ENCODE results near the gene BOD1L2. TPM values are rescaled to one million over a fixed set of nuclear protein-coding genes. Genes with fewer than 3 reads are reported as not detected.

BOD1L2 gene
- total and polyA plus RNA-seq, 2 of the 13 experiments (the other 11 are each of a cell fraction or from before 2014, with no cell fraction given), result not detected

- no peak overlapping the region for H3K4me3 ChIP-seq (replicated peaks in 1 of 3; ENCODE audit: insufficient read depth in 1 of 3, low read depth in 2 of 3, low read length in 3 of 3)
- no peaks in the 10 kb centered on the region for H3K79me2 ChIP-seq (ENCODE audit: insufficient read depth, low read length)
- peaks cover 21% of the 10 kb centered on the region for H3K9me3 ChIP-seq (ENCODE audit: low read length)
- no peak for TF ChIP-seq ZNF232 (CRISPR knock-in tag; IDR thresholded peaks at IDR 0.05; ENCODE audit: borderline replicate concordance)
- no peak for TF ChIP-seq SIX1 (CRISPR knock-in tag; IDR thresholded peaks at IDR 0.05; ENCODE audit: borderline replicate concordance)
- TF ChIP-seq MTF2 (CRISPR knock-in tag; IDR thresholded peaks at IDR 0.05; ENCODE audit: borderline replicate concordance), result no peak
- TF ChIP-seq, protein P1, sequence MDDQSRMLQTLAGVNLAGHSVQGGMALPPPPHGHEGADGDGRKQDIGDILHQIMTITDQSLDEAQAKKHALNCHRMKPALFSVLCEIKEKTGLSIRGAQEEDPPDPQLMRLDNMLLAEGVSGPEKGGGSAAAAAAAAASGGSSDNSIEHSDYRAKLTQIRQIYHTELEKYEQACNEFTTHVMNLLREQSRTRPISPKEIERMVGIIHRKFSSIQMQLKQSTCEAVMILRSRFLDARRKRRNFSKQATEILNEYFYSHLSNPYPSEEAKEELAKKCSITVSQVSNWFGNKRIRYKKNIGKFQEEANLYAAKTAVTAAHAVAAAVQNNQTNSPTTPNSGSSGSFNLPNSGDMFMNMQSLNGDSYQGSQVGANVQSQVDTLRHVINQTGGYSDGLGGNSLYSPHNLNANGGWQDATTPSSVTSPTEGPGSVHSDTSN (CRISPR knock-in tag; IDR thresholded peaks at IDR 0.05; ENCODE audit: borderline replicate concordance), result no peak
- no TSS peak for BruUV-seq (replicated peaks)
- CTCF ChIA-PET (ENCODE audit: low intra/inter-chr PET ratio, low total read pairs), result no interaction called here
- in situ Hi-C loops (cut with HindIII; ENCODE audit: extremely low pct_ligation_motif_present, low pct_unique_long_range_greater_than_20kb) (no loop called here), intact Hi-C loops (cut with micrococcal nuclease; ENCODE audit: unreplicated experiment) (no loop called here)
- DNase-seq (ENCODE audit: low spot score), result no peak
- no peak for ATAC-seq
- no peak overlapping the region for H3K9ac ChIP-seq (ENCODE audit: insufficient read depth, low read depth, low read length)
- H3K27ac ChIP-seq (ENCODE audit: extremely low read length, insufficient read depth, low read length), result no peak overlapping the region
- H3K4me1 ChIP-seq (ENCODE audit: insufficient read depth, low read length), result no peaks in the 10 kb centered on the region
- no peak for FAIRE-seq
- H3K36me3 ChIP-seq (replicated peaks in 1 of 2; ENCODE audit: control insufficient read depth in 1 of 2, insufficient read depth in 2 of 2, low read length in 2 of 2), result no peaks in the 10 kb centered on the region
- POLR2A ChIA-PET, result no interaction called here
- no peak overlapping the region for H3K4me2 ChIP-seq (ENCODE audit: low read depth, low read length)
- WGBS (ENCODE audit: low lambda C conversion rate), result 4% methylated on average over 1 of the region's 1 CpG
- no peaks in the 10 kb centered on the region for H3K27me3 ChIP-seq (ENCODE audit: control insufficient read depth in 1 of 2, insufficient read depth in 2 of 2, low read length in 2 of 2)
- H4K20me1 ChIP-seq (ENCODE audit: insufficient read depth, low read length), result no peaks in the 10 kb centered on the region
- H2AFZ ChIP-seq (ENCODE audit: low read length), result no peak overlapping the region
These were observed 43.1 kb downstream of the BOD1L2 start for GRCh38 chr18:57190026-57190425.

GRCh38 chr18:57194070-57194469 is 47.2 kb downstream of the BOD1L2 start:
- POLR2A ChIA-PET, result no interaction called here
- no peak for ATAC-seq
- no peak for TF ChIP-seq ZNF124 (CRISPR knock-in tag; IDR thresholded peaks at IDR 0.05)
- no peak for TF ChIP-seq ETS1 (CRISPR knock-in tag; IDR thresholded peaks at IDR 0.05)
- TF ChIP-seq RFXAP (CRISPR knock-in tag; IDR thresholded peaks at IDR 0.05; ENCODE audit: borderline replicate concordance), result no peak
- TF ChIP-seq ZNF501 (CRISPR knock-in tag; IDR thresholded peaks at IDR 0.05), result no peak
- no peak for TF ChIP-seq SRF (IDR thresholded peaks at IDR 0.05; ENCODE audit: low read depth, low read length)
- TF ChIP-seq NAIF1 (CRISPR knock-in tag; IDR thresholded peaks at IDR 0.05; ENCODE audit: borderline replicate concordance), result no peak
- no peak for TF ChIP-seq ZNF552 (CRISPR knock-in tag; IDR thresholded peaks at IDR 0.05; ENCODE audit: borderline replicate concordance)
- TF ChIP-seq YY1 (IDR thresholded peaks at IDR 0.05; ENCODE audit: insufficient read depth, insufficient replicate concordance, low read depth, low read length), result no peak
- TF ChIP-seq ZNF143 (CRISPR knock-in tag; IDR thresholded peaks at IDR 0.05), result no peak
- TF ChIP-seq ZNF232 (CRISPR knock-in tag; IDR thresholded peaks at IDR 0.05; ENCODE audit: borderline replicate concordance), result no peak
- no peak for TF ChIP-seq PHF21A (CRISPR knock-in tag; IDR thresholded peaks at IDR 0.05)
- TF ChIP-seq, protein P2, sequence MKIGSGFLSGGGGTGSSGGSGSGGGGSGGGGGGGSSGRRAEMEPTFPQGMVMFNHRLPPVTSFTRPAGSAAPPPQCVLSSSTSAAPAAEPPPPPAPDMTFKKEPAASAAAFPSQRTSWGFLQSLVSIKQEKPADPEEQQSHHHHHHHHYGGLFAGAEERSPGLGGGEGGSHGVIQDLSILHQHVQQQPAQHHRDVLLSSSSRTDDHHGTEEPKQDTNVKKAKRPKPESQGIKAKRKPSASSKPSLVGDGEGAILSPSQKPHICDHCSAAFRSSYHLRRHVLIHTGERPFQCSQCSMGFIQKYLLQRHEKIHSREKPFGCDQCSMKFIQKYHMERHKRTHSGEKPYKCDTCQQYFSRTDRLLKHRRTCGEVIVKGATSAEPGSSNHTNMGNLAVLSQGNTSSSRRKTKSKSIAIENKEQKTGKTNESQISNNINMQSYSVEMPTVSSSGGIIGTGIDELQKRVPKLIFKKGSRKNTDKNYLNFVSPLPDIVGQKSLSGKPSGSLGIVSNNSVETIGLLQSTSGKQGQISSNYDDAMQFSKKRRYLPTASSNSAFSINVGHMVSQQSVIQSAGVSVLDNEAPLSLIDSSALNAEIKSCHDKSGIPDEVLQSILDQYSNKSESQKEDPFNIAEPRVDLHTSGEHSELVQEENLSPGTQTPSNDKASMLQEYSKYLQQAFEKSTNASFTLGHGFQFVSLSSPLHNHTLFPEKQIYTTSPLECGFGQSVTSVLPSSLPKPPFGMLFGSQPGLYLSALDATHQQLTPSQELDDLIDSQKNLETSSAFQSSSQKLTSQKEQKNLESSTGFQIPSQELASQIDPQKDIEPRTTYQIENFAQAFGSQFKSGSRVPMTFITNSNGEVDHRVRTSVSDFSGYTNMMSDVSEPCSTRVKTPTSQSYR (CRISPR knock-in tag; IDR thresholded peaks at IDR 0.05; ENCODE audit: borderline replicate concordance), result no peak

More at GRCh38 chr18:57194070-57194469, 47.2 kb downstream of the BOD1L2 start:
- intact Hi-C loops (cut with micrococcal nuclease; ENCODE audit: unreplicated experiment), result no loop called here
- CTCF ChIA-PET (ENCODE audit: low intra/inter-chr PET ratio, low total read pairs), result no interaction called here
- Histone ChIP-seq H3K79me2 (ENCODE audit: insufficient read depth, low read length) (no peaks in the 10 kb centered on the region), H3K4me3 (replicated peaks in 1 of 3; ENCODE audit: insufficient read depth in 1 of 3, low read depth in 2 of 3, low read length in 3 of 3) (no peak overlapping the region), H3K9ac (ENCODE audit: insufficient read depth, low read depth, low read length) (no peak overlapping the region), H2AFZ (ENCODE audit: low read length) (no peak overlapping the region), H3K4me1 (ENCODE audit: insufficient read depth, low read length) (no peaks in the 10 kb centered on the region), H4K20me1 (ENCODE audit: insufficient read depth, low read length) (no peaks in the 10 kb centered on the region), H3K27ac (ENCODE audit: extremely low read length, insufficient read depth, low read length) (no peak overlapping the region), H3K4me2 (ENCODE audit: low read depth, low read length) (no peak overlapping the region), H3K27me3 (ENCODE audit: control insufficient read depth in 1 of 2, insufficient read depth in 2 of 2, low read length in 2 of 2) (no peaks in the 10 kb centered on the region), H3K9me3 (ENCODE audit: low read length) (no peaks in the 10 kb centered on the region), H3K36me3 (replicated peaks in 1 of 2; ENCODE audit: control insufficient read depth in 1 of 2, insufficient read depth in 2 of 2, low read length in 2 of 2) (no peaks in the 10 kb centered on the region)
- whole genome bisulfite sequencing (ENCODE audit: low lambda C conversion rate), result 4% methylated on average over 3 of the region's 3 CpGs
- FAIRE-seq (no peak), DNase-seq (ENCODE audit: low spot score) (no peak)
- in situ Hi-C loops (cut with HindIII; ENCODE audit: extremely low pct_ligation_motif_present, low pct_unique_long_range_greater_than_20kb), result no loop called here
- BruUV-seq (replicated peaks), result no TSS peak
